ENCODE measurements around the gene ZNF496.

- TF ChIP-seq CTCF (IDR thresholded peaks at IDR 0.05; ENCODE audit: borderline replicate concordance, extremely low read depth, low read length, poor library complexity, severe bottlenecking): no peak
- TF ChIP-seq EZH2 (IDR thresholded peaks at IDR 0.05; ENCODE audit: borderline replicate concordance, low read depth, low read length, severe bottlenecking): no peak
These were observed 3.4 kb downstream of the ZNF496 start for GRCh38 chr1:247328311-247328710.
